GM12864 (cell line): ENCODE results near the gene NR5A2.

Source experiments
- DNase-seq: peaks from one replicate; pipeline ENCODE4 v3.0.0-alpha.2; 2011; ENCODE audit warnings: low read depth
- H3K4me3 ChIP-seq: 2 replicates; pipeline ENCODE4 v1.5.1; 2011; ENCODE audit warnings: mild to moderate bottlenecking, low read depth, low read length, control low read depth
- TF ChIP-seq, protein P1 (sequence below): IDR thresholded peaks from 2 replicates; pipeline ENCODE4 v1.5.1; 2011; ENCODE audit warnings: low read depth, mild to moderate bottlenecking, moderate library complexity, low read length, control low read depth, inconsistent platforms; ENCODE audit errors: missing control alignments

The NR5A2 gene

DNA sequence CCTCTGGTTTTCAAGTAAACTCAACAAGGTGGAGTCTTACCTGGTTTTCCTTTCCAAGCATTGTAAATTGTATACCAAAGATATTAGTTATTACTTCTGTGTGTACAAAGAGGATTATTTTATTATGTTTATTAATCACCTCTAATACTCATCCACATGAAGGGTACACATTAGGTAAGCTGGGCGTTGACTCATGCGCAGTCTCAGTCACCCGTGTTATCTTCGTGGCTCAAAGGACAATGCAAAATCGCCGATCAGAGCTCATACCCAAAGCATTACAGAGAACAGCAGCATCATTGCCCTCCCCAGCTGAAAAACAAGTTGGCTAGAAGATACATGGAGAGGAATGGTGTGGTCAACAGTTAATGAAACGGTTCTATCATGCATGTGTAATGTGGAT is 148.7 kb downstream of the NR5A2 start:
- TF ChIP-seq, protein P1, sequence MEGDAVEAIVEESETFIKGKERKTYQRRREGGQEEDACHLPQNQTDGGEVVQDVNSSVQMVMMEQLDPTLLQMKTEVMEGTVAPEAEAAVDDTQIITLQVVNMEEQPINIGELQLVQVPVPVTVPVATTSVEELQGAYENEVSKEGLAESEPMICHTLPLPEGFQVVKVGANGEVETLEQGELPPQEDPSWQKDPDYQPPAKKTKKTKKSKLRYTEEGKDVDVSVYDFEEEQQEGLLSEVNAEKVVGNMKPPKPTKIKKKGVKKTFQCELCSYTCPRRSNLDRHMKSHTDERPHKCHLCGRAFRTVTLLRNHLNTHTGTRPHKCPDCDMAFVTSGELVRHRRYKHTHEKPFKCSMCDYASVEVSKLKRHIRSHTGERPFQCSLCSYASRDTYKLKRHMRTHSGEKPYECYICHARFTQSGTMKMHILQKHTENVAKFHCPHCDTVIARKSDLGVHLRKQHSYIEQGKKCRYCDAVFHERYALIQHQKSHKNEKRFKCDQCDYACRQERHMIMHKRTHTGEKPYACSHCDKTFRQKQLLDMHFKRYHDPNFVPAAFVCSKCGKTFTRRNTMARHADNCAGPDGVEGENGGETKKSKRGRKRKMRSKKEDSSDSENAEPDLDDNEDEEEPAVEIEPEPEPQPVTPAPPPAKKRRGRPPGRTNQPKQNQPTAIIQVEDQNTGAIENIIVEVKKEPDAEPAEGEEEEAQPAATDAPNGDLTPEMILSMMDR: no peak
- no peak overlapping the region for H3K4me3 ChIP-seq
- DNase-seq: no peak

DNA sequence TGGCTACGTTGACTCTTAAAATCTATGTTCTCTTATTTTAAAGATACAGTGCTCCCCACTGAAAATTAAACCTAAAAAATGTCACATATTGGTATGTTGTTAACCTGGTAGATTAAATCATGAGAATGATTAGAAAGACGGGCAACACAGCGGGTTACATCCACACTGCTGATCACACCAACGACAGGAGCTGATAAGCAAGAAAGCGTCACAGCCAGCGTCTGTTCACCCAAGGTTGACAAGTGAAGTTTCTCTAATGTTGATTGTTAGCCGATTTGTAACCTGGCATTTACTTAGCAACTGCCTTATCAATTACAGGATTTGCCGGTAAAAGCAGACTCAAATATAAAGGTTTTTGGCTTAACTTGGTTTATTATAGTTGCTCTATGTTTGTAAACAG is 149.3 kb downstream of the NR5A2 start:
- no peak for DNase-seq
- TF ChIP-seq, protein P1: no peak
- H3K4me3 ChIP-seq: no peak overlapping the region

DNA sequence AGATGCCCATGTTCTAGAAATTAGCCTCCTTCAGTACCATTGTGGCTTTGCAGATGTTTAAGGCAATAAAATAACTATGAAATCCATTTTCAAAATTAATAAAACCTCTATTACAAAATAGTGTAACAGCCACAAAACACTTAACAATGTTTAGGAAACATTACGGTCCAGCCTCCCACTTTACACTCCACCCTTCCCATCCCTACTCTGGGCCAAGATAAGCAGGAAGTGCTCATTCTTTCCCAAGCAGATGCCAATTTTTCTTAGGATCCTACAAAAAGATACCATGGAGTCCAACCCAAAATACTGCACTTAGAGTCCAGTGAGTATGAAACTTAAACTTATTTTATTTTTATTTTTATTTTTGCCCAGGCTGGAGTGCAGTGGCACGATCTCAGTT is 150.8 kb downstream of the NR5A2 start:
- DNase-seq: no peak
- TF ChIP-seq, protein P1: no peak
- H3K4me3 ChIP-seq: no peak overlapping the region

DNA sequence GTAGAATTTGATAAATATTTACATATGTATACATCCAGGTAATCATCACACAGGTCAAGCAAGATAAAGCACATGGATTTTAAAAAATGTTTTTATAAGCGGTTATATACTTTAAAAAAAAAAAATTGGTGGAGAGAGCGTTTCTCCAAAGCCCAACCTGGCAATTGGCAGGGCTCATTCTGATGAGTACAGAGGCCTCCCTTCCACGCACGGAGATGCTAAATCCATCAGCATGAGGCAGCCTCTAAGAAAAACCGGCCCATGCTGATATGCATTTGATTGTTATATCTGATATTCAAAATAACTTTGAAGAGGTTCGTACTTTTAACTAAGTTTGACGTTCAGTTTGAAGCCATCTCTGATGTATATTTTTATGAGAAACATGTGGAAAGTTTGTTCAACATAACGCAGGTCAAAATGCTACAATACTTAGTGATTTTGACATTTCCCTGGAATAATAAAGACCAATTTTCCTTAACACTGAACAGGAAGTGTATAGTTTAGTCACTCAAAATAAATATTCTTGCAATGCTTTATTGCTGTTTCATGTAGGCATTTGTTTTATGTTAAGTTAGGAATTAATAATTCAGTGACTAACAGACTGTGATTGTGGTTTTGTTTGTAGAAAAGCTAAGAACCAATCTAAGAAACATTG is 151.7 kb downstream of the NR5A2 start:
- DNase-seq: no peak
- no peak overlapping the region for H3K4me3 ChIP-seq
- TF ChIP-seq, protein P1: no peak

DNA sequence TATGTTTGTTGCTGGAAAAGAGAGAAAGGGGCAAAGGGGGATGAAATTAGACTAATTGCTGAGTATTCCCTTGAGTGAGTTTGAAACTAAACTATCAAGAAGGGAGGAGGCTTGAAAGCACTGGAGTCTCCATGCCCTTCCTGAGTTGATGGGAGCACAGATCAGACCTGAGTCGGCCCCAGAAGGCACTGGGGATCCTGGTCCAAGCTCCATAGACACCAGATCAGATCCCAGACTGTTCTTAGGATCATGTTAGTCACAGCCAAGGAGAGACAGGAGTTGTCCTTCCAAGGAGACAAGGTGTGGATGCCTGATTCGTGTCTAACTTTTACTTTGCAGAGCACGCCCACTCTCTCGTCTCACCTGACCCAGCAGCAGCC is 152.3 kb downstream of the NR5A2 start:
- no peak overlapping the region for H3K4me3 ChIP-seq
- DNase-seq: no peak
- TF ChIP-seq, protein P1: no peak

DNA sequence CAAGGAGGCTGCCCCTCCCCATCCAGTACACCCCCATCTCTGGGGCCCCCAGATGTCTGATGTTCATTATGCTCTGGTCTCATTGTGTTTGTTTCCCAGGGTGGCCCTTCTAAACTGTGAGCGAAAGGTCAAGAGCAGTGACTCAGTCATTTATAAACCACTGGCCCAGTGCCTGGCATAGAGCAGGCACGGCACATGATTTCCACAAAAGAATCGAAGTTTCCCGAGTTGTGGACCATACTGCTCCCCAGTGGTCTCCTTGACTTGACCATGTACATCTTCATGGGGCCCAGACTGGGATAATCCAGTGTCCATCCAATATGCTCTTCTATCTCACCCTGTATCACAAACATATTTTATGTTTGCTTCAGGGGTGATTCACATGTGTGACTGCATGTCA is 153.3 kb downstream of the NR5A2 start:
- no peak for DNase-seq
- H3K4me3 ChIP-seq: no peak overlapping the region
- TF ChIP-seq, protein P1: no peak

DNA sequence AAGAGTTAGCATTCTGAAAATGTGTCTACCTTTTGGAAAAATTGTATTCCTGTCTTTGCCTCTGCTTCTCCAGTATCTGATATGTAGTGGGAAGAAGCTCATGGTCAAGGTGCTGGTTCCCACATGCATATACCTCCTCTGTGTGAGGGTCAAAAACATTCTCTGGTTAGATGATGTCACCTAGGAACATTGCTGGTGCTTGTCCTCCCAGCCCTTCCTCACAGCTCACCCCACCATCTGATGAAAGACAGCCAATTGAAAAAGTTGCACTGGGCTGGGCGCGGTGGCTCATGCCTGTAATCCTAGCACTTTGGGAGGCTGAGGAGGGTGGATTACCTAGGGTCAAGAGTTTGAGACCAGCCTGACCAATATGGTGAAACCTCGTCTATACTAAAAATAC is 154.4 kb downstream of the NR5A2 start:
- TF ChIP-seq, protein P1: no peak
- DNase-seq: no peak
- H3K4me3 ChIP-seq: no peak overlapping the region
